Raji (cell line): ENCODE measurements around the gene OTOP2.

Experiments used
- POLR2A ChIP-seq: IDR thresholded peaks from 2 replicates; pipeline ENCODE4 v1.6.1; 2011; ENCODE audit warnings: low read depth, low read length, control low read depth; ENCODE audit not compliant: insufficient read depth

Gene OTOP2

GRCh38 chr17:74918906-74919305 lies 5.2 kb upstream of the OTOP2 start:
- no peak for TF ChIP-seq POLR2A

GRCh38 chr17:74919440-74920305 lies 4.4 kb upstream of the OTOP2 start:
- no peak for TF ChIP-seq POLR2A

- no peak for TF ChIP-seq POLR2A
Observed at GRCh38 chr17:74920306-74920620, 3.8 kb upstream of the OTOP2 start.

GRCh38 chr17:74920642-74921025 lies 3.4 kb upstream of the OTOP2 start:
- TF ChIP-seq POLR2A, result no peak

GRCh38 chr17:74921026-74921681 lies 2.9 kb upstream of the OTOP2 start:
- TF ChIP-seq POLR2A, result no peak

GRCh38 chr17:74921769-74922168 lies 2.3 kb upstream of the OTOP2 start:
- TF ChIP-seq POLR2A, result no peak

GRCh38 chr17:74922172-74922571 lies 1.9 kb upstream of the OTOP2 start:
- TF ChIP-seq POLR2A, result no peak

- no peak for TF ChIP-seq POLR2A
Observed at GRCh38 chr17:74922694-74923537, 1.2 kb upstream of the OTOP2 start, which contains the start of gene USH1G. TSS of gene USH1G (minus strand) at chr17:74923255. CDS start at chr17:74923073, 182 bp downstream.

- no peak for TF ChIP-seq POLR2A
Observed at GRCh38 chr17:74923538-74924249, 379 bp upstream of the OTOP2 start.

GRCh38 chr17:74925242-74925641 lies 1.2 kb downstream of the OTOP2 start:
- no peak for TF ChIP-seq POLR2A

GRCh38 chr17:74928786-74929185 lies 4.7 kb downstream of the OTOP2 start:
- no peak for TF ChIP-seq POLR2A

- TF ChIP-seq POLR2A, result no peak
Observed at GRCh38 chr17:74930535-74931036, 6.5 kb downstream of the OTOP2 start.

- TF ChIP-seq POLR2A, result no peak
Observed at GRCh38 chr17:74935048-74935447, 11.0 kb downstream of the OTOP2 start.

GRCh38 chr17:74935585-74936469 lies 11.8 kb downstream of the OTOP2 start, which contains the start of gene OTOP3:
TSS of gene OTOP3 (plus strand) at chr17:74935898. CDS start at chr17:74935922, 24 bp downstream.
- TF ChIP-seq POLR2A, result no peak

- TF ChIP-seq POLR2A, result no peak
Observed at GRCh38 chr17:74936470-74936799, 12.4 kb downstream of the OTOP2 start.
